Keratinocyte (primary cell): ENCODE measurements around the gene FMNL2.

Source experiments
- EZH2 ChIP-seq: IDR thresholded peaks from one replicate; pipeline ENCODE4 v1.6.1; 2012; ENCODE audit warnings: inconsistent platforms, mild to moderate bottlenecking, low read length, moderate library complexity
- TF ChIP-seq, protein P1 (sequence below), 3 experiments: IDR thresholded peaks in 1 of 3; conservative IDR thresholded peaks in 1 of 3; optimal IDR thresholded peaks in 1 of 3; 2 replicates in 2 of 3; 3 replicates in 1 of 3; pipeline versions ENCODE3 to v1.5.1; 2011; ENCODE audit warnings: low read length in 3 of 3, mild to moderate bottlenecking in 3 of 3, moderate library complexity in 2 of 3, control low read depth in 1 of 3, inconsistent platforms in 1 of 3; ENCODE audit not compliant: insufficient read depth in 2 of 3; ENCODE audit errors: extremely low read depth in 1 of 3

DNA sequence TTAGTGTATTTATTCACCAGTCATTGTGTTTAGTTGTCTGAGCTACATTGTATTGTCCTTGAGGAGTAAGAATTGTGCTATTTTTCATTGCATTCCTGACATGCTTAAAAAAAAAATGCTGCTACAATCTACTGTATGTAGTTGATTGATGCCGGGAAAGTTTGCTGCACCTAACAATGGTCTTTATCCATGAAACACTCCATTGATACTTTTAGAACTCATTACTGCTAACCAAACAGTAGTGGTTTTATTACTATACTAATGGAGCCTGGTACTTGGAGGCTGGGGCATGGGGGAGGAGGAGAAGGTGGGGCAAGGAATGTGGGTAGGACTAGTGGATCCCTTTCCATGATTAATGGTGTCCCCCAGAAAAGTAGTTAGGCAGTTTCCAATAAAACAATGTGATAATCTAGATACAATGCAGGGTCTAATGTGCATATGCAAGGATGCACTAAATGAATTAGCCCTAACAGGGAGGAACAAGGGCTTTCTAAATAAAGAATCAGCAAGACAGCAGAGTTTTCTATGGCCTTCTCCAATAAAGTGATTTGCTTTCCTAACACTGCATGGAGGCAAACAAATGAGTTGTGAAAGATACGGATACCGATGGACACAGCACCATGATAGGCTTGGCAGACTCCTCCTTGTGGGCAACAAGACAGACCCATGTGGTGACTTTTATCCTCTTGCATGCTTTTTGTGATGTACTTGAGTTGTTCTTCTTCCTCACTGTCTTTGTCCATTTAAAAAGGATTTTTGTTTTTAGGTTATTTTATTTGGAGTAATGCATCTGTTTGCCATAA is 78.5 kb downstream of the FMNL2 start:
- TF ChIP-seq, protein P1, sequence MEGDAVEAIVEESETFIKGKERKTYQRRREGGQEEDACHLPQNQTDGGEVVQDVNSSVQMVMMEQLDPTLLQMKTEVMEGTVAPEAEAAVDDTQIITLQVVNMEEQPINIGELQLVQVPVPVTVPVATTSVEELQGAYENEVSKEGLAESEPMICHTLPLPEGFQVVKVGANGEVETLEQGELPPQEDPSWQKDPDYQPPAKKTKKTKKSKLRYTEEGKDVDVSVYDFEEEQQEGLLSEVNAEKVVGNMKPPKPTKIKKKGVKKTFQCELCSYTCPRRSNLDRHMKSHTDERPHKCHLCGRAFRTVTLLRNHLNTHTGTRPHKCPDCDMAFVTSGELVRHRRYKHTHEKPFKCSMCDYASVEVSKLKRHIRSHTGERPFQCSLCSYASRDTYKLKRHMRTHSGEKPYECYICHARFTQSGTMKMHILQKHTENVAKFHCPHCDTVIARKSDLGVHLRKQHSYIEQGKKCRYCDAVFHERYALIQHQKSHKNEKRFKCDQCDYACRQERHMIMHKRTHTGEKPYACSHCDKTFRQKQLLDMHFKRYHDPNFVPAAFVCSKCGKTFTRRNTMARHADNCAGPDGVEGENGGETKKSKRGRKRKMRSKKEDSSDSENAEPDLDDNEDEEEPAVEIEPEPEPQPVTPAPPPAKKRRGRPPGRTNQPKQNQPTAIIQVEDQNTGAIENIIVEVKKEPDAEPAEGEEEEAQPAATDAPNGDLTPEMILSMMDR (optimal IDR thresholded peaks at IDR 0.05 in 1 of 3, IDR thresholded peaks at IDR 0.05 in 1 of 3, conservative IDR thresholded peaks at IDR 0.05 in 1 of 3; ENCODE audit: extremely low read depth in 1 of 3, insufficient read depth in 2 of 3, low read length in 3 of 3): no peak
- no peak for TF ChIP-seq EZH2
